Calu3 (cell line): ENCODE measurements around the gene SHANK1. TPM values are rescaled to one million over a fixed set of nuclear protein-coding genes. Genes with fewer than 3 reads are reported as not detected.
A peak's percentile ranks its signal among the peaks of the same experiment; 100 is the strongest.

ENCODE experiments used
- BruUV-seq: library from RNA; stranded (reverse); fragments of 400-500 nt; replicated peaks from 2 replicates; lab custom pipeline; 2021; lab: Mats Ljungman, UMichigan
- CTCF ChIA-PET: fragments of 300-600 bp; sonication (Branson Sonifier 250); formaldehyde crosslinking; loops from one replicate; lab custom pipeline; 2022; ENCODE audit warnings: antibody characterized with exemption; lab: Charles Lee
- DNase-seq: peaks from one replicate; pipeline ENCODE4 v3.0.0; 2022
- H3K27ac Mint-ChIP-seq: one replicate; pipeline ENCODE4 v1.8.0; 2022; ENCODE audit warnings: mixed read lengths; ENCODE audit not compliant: unreplicated experiment
- H3K27me3 Mint-ChIP-seq: one replicate; pipeline ENCODE4 v1.8.0; 2022; ENCODE audit warnings: mixed read lengths; ENCODE audit not compliant: unreplicated experiment
- H3K36me3 Mint-ChIP-seq: one replicate; pipeline ENCODE4 v1.8.0; 2022; ENCODE audit warnings: mild to moderate bottlenecking, moderate library complexity, mixed read lengths; ENCODE audit not compliant: insufficient read depth, unreplicated experiment
- H3K4me1 Mint-ChIP-seq: one replicate; pipeline ENCODE4 v1.8.0; 2022; ENCODE audit warnings: mild to moderate bottlenecking, low read depth, mixed read lengths; ENCODE audit not compliant: unreplicated experiment
- H3K4me3 Mint-ChIP-seq: one replicate; pipeline ENCODE4 v1.8.0; 2022; ENCODE audit warnings: mild to moderate bottlenecking, low read depth, moderate library complexity, mixed read lengths; ENCODE audit not compliant: unreplicated experiment
- H3K9me3 Mint-ChIP-seq: one replicate; pipeline ENCODE4 v1.8.0; 2022; ENCODE audit warnings: low read depth, mixed read lengths; ENCODE audit not compliant: unreplicated experiment
- intact Hi-C: fragments of 100-400 bp; cut with micrococcal nuclease; formaldehyde crosslinking; loops from one replicate; pipeline ENCODE4 v1.10.0; 2022; ENCODE audit not compliant: unreplicated experiment
- total RNA-seq: library from RNA; stranded (reverse); gene quantifications from 2 replicates; pipeline ENCODE4 v1.2.3, GENCODE V29; 2022
- TF ChIP-seq, protein P1 (sequence below): fragments of 200-600 bp; IDR thresholded peaks from one replicate; pipeline ENCODE4 v1.8.0; 2022; ENCODE audit warnings: antibody characterized with exemption; ENCODE audit not compliant: unreplicated experiment

Gene SHANK1
- total RNA-seq, 1 experiment from 2014 or later = not detected

- TF ChIP-seq, protein P1, sequence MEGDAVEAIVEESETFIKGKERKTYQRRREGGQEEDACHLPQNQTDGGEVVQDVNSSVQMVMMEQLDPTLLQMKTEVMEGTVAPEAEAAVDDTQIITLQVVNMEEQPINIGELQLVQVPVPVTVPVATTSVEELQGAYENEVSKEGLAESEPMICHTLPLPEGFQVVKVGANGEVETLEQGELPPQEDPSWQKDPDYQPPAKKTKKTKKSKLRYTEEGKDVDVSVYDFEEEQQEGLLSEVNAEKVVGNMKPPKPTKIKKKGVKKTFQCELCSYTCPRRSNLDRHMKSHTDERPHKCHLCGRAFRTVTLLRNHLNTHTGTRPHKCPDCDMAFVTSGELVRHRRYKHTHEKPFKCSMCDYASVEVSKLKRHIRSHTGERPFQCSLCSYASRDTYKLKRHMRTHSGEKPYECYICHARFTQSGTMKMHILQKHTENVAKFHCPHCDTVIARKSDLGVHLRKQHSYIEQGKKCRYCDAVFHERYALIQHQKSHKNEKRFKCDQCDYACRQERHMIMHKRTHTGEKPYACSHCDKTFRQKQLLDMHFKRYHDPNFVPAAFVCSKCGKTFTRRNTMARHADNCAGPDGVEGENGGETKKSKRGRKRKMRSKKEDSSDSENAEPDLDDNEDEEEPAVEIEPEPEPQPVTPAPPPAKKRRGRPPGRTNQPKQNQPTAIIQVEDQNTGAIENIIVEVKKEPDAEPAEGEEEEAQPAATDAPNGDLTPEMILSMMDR = no peak
- DNase-seq = no peak
- Mint-ChIP-seq H3K4me1 (peaks cover 8% of the 10 kb centered on the region), H3K4me3 (peak overlapping the region; percentile 57), H3K9me3 (peaks cover 5% of the 10 kb centered on the region), H3K36me3 (no peaks in the 10 kb centered on the region), H3K27ac (no peak overlapping the region), H3K27me3 (peaks cover 78% of the 10 kb centered on the region)
- no TSS peak for BruUV-seq
- CTCF ChIA-PET = interaction anchor here (1.2 kb wide), 1 partner anchor 13 kb away, joined by 4 read pairs; no protein-coding TSS in a partner anchor
- intact Hi-C loops = no loop called here
These were observed 62.4 kb downstream of the SHANK1 start for GRCh38 chr19:50657222-50657669.

- no TSS peak for BruUV-seq
- Mint-ChIP-seq H3K4me3 (no peak overlapping the region), H3K27me3 (peaks cover 83% of the 10 kb centered on the region), H3K9me3 (peaks cover 5% of the 10 kb centered on the region), H3K36me3 (no peaks in the 10 kb centered on the region), H3K4me1 (peaks cover 8% of the 10 kb centered on the region), H3K27ac (no peak overlapping the region)
- no peak for DNase-seq
- CTCF ChIA-PET = no interaction called here
- TF ChIP-seq, protein P1 = no peak
- intact Hi-C loops = no loop called here
These were observed 64.7 kb downstream of the SHANK1 start for GRCh38 chr19:50654882-50655281.

- Mint-ChIP-seq H3K36me3 (no peaks in the 10 kb centered on the region), H3K9me3 (no peaks in the 10 kb centered on the region), H3K27ac (no peak overlapping the region), H3K27me3 (peaks cover 74% of the 10 kb centered on the region), H3K4me3 (no peak overlapping the region), H3K4me1 (peaks cover under 1% of the 10 kb centered on the region)
- CTCF ChIA-PET = no interaction called here
- no TSS peak for BruUV-seq
- no peak for DNase-seq
- TF ChIP-seq, protein P1 = no peak
- intact Hi-C loops = no loop called here
These were observed 66.9 kb downstream of the SHANK1 start for GRCh38 chr19:50652722-50653121.

GRCh38 chr19:50651174-50651573 is 68.4 kb downstream of the SHANK1 start:
- intact Hi-C loops = no loop called here
- H3K4me3 Mint-ChIP-seq = no peak overlapping the region
- H3K4me1 Mint-ChIP-seq = no peaks in the 10 kb centered on the region
- H3K9me3 Mint-ChIP-seq = no peaks in the 10 kb centered on the region
- TF ChIP-seq, protein P1 = no peak
- H3K27ac Mint-ChIP-seq = no peak overlapping the region
- BruUV-seq = no TSS peak
- no peak for DNase-seq
- no peaks in the 10 kb centered on the region for H3K36me3 Mint-ChIP-seq
- CTCF ChIA-PET = no interaction called here
- H3K27me3 Mint-ChIP-seq = peaks cover 68% of the 10 kb centered on the region
